Muscle of leg (tissue), 11 donors: Measurements from ENCODE around the gene MORN4. TPM values are rescaled to one million over a fixed set of nuclear protein-coding genes. Genes with fewer than 3 reads are reported as not detected.
A peak's percentile ranks its signal among the peaks of the same experiment; 100 is the strongest.

Source experiments
- DNase-seq: peaks from one replicate; pipeline ENCODE4 v3.0.0; 2013
- H3K27ac ChIP-seq: one replicate; pipeline ENCODE4 v1.5.1; 2013; ENCODE audit warnings: mild to moderate bottlenecking, low read length, control low read depth
- H3K27me3 ChIP-seq: one replicate; pipeline ENCODE4 v1.6.1; 2013; ENCODE audit warnings: low read length; ENCODE audit not compliant: control insufficient read depth, insufficient read depth
- H3K36me3 ChIP-seq: one replicate; pipeline ENCODE4 v1.6.1; 2013; ENCODE audit warnings: low read length; ENCODE audit not compliant: control insufficient read depth, insufficient read depth
- H3K4me1 ChIP-seq: one replicate; pipeline ENCODE4 v1.6.1; 2013; ENCODE audit warnings: low read length; ENCODE audit not compliant: control insufficient read depth, insufficient read depth
- H3K4me3 ChIP-seq: one replicate; pipeline ENCODE4 v1.5.1; 2013; ENCODE audit warnings: low read length, control low read depth
- H3K9me3 ChIP-seq: replicated peaks from 2 replicates; pipeline ENCODE4 v1.6.1; 2013; ENCODE audit warnings: low read depth, low read length; ENCODE audit not compliant: control insufficient read depth
- WGBS: methylation state at CpG from one replicate; pipeline ENCODE4 v1.1.5; 2013; ENCODE audit warnings: missing lambda C conversion rate; ENCODE audit not compliant: insufficient coverage; 5-methylcytosine and 5-hydroxymethylcytosine counted together
- polyA plus RNA-seq, 8 donors: library from polyadenylated mRNA; unstranded; fragments of 120-200 nt; gene quantifications; one replicate each; pipeline versions ENCODE4 v1.2.1 to v1.2.3, GENCODE V29; 2013; ENCODE audit warnings: inconsistent platforms in 1 of 8, low replicate concordance in 1 of 8; ENCODE audit not compliant: insufficient read length in 8 of 8, insufficient read depth in 1 of 8
- total RNA-seq: library from RNA; stranded (reverse); fragments of 120-200 nt; gene quantifications from one replicate; pipeline ENCODE4 v1.2.4, GENCODE V29; 2013

Gene MORN4
- total and polyA plus RNA-seq, 9 donors = 3.8 to 7.6 (median 4.9) TPM

GRCh38 chr10:97600616-97601015, 32.7 kb downstream of the MORN4 start:
- Histone ChIP-seq H3K9me3 (no peaks in the 10 kb centered on the region), H3K4me1 (peaks cover 16% of the 10 kb centered on the region), H3K27me3 (no peaks in the 10 kb centered on the region), H3K36me3 (no peaks in the 10 kb centered on the region), H3K4me3 (no peak overlapping the region), H3K27ac (peak overlapping the region; percentile 11)
- no peak for DNase-seq
- whole genome bisulfite sequencing = no CpG with 5 or more reads among the region's 1 CpG

GRCh38 chr10:97599272-97599619, 34.1 kb downstream of the MORN4 start:
- WGBS = 74% methylated on average over 2 of the region's 6 CpGs
- Histone ChIP-seq H3K36me3 (no peaks in the 10 kb centered on the region), H3K9me3 (no peaks in the 10 kb centered on the region), H3K4me1 (peaks cover 16% of the 10 kb centered on the region), H3K27me3 (no peaks in the 10 kb centered on the region), H3K27ac (no peak overlapping the region), H3K4me3 (no peak overlapping the region)
- DNase-seq = no peak

GRCh38 chr10:97598407-97599271, 34.7 kb downstream of the MORN4 start:
- Histone ChIP-seq H3K9me3 (no peaks in the 10 kb centered on the region), H3K4me1 (peaks cover 16% of the 10 kb centered on the region), H3K36me3 (no peaks in the 10 kb centered on the region), H3K4me3 (no peak overlapping the region), H3K27me3 (no peaks in the 10 kb centered on the region), H3K27ac (no peak overlapping the region)
- 91% methylated on average over 14 of the region's 19 CpGs for WGBS
- no peak for DNase-seq

GRCh38 chr10:97597778-97598177, 35.5 kb downstream of the MORN4 start:
- no peak for DNase-seq
- peaks cover 18% of the 10 kb centered on the region for H3K4me1 ChIP-seq
- H3K9me3 ChIP-seq = no peaks in the 10 kb centered on the region
- no peak overlapping the region for H3K4me3 ChIP-seq
- no peak overlapping the region for H3K27ac ChIP-seq
- no CpG with 5 or more reads among the region's 2 CpGs for whole genome bisulfite sequencing
- H3K27me3 ChIP-seq = no peaks in the 10 kb centered on the region
- H3K36me3 ChIP-seq = no peaks in the 10 kb centered on the region

GRCh38 chr10:97596101-97597082, 36.9 kb downstream of the MORN4 start:
- Histone ChIP-seq H3K27ac (peak overlapping the region; percentile 47), H3K4me1 (peaks cover 10% of the 10 kb centered on the region), H3K9me3 (no peaks in the 10 kb centered on the region), H3K27me3 (no peaks in the 10 kb centered on the region), H3K4me3 (no peak overlapping the region), H3K36me3 (no peaks in the 10 kb centered on the region)
- 38% methylated on average over 5 of the region's 10 CpGs for WGBS
- DNase-seq = peak; percentile 91

- DNase-seq = peak; percentile 79
- peaks cover 13% of the 10 kb centered on the region for H3K4me1 ChIP-seq
Measured at GRCh38 chr10:97593421-97593820, 39.9 kb downstream of the MORN4 start.

GRCh38 chr10:97590748-97591495, 42.4 kb downstream of the MORN4 start:
- Histone ChIP-seq H3K4me1 (peaks cover 11% of the 10 kb centered on the region), H3K36me3 (no peaks in the 10 kb centered on the region), H3K27ac (no peak overlapping the region), H3K9me3 (no peaks in the 10 kb centered on the region), H3K4me3 (no peak overlapping the region), H3K27me3 (no peaks in the 10 kb centered on the region)
- DNase-seq = no peak
- WGBS = 54% methylated on average over 2 of the region's 5 CpGs

More at GRCh38 chr10:97593421-97593820, 39.9 kb downstream of the MORN4 start:
- 60% methylated on average over 2 of the region's 4 CpGs for WGBS
- Histone ChIP-seq H3K9me3 (no peaks in the 10 kb centered on the region), H3K27me3 (no peaks in the 10 kb centered on the region), H3K36me3 (no peaks in the 10 kb centered on the region), H3K4me3 (no peak overlapping the region), H3K27ac (no peak overlapping the region)

GRCh38 chr10:97590082-97590747, 43.1 kb downstream of the MORN4 start:
- 86% methylated on average over 11 of the region's 15 CpGs for WGBS
- no peaks in the 10 kb centered on the region for H3K36me3 ChIP-seq
- H3K4me3 ChIP-seq = no peak overlapping the region
- DNase-seq = no peak
- H3K27me3 ChIP-seq = no peaks in the 10 kb centered on the region
- peaks cover 11% of the 10 kb centered on the region for H3K4me1 ChIP-seq
- no peaks in the 10 kb centered on the region for H3K9me3 ChIP-seq
- H3K27ac ChIP-seq = no peak overlapping the region

- Histone ChIP-seq H3K36me3 (no peaks in the 10 kb centered on the region), H3K4me1 (peaks cover 11% of the 10 kb centered on the region), H3K27ac (no peak within 1 kb of the TSS), H3K9me3 (no peaks in the 10 kb centered on the region), H3K4me3 (no peak within 1 kb of the TSS), H3K27me3 (no peaks in the 10 kb centered on the region)
- no peak for DNase-seq
- no CpG with 5 or more reads among the region's 3 CpGs for WGBS
Measured at GRCh38 chr10:97589479-97589878, 43.8 kb downstream of the MORN4 start, which contains the start of gene C10orf62. C10orf62 (plus strand) TSS chr10:97589721; CDS start chr10:97589898, 177 bp downstream.
